ENCODE data around the gene COG6.

DNA sequence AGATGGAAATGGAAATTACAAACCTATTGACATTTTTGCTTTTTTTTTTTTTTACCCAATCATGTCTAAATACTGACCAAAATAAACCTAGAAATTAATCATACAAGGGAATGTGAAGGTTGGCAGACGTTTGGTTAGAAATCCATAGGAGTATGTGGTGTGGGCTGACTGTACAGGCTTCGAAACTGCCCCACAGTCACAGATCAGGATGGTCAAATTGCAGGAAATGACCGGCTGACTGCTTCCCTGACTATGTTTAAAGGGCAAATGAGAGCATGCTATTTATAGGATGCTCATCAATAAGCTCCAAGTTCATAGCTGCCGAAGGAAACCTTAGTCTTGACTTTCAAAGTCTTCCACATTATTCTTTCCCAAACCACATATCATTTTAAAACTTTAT, 118.4 kb downstream of the COG6 start:
- TF ChIP-seq, protein P1, sequence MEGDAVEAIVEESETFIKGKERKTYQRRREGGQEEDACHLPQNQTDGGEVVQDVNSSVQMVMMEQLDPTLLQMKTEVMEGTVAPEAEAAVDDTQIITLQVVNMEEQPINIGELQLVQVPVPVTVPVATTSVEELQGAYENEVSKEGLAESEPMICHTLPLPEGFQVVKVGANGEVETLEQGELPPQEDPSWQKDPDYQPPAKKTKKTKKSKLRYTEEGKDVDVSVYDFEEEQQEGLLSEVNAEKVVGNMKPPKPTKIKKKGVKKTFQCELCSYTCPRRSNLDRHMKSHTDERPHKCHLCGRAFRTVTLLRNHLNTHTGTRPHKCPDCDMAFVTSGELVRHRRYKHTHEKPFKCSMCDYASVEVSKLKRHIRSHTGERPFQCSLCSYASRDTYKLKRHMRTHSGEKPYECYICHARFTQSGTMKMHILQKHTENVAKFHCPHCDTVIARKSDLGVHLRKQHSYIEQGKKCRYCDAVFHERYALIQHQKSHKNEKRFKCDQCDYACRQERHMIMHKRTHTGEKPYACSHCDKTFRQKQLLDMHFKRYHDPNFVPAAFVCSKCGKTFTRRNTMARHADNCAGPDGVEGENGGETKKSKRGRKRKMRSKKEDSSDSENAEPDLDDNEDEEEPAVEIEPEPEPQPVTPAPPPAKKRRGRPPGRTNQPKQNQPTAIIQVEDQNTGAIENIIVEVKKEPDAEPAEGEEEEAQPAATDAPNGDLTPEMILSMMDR (conservative IDR thresholded peaks at IDR 0.05 in 1 of 2, IDR thresholded peaks at IDR 0.05 in 1 of 2; ENCODE audit: low read depth in 1 of 2, low read length in 2 of 2): no peak
- no peak for TF ChIP-seq EZH2 (IDR thresholded peaks at IDR 0.05; ENCODE audit: low read length, missing control alignments)

Measured in fibroblast of lung (primary cell).